Activated CD4-positive, alpha-beta T cell treated with anti-CD3 and anti-CD28 coated beads, Interleukin-2, amount 50 U/mL, for 16 hours (primary cell): ENCODE data around the gene NOPCHAP1.
"Not testable (repeated sequence)": the region's sequence is repeated elsewhere in the genome, so short reads cannot be mapped to it uniquely, and the experiment has no call there.

Experiments used
- DNase-seq: peaks from one replicate; pipeline ENCODE4 v3.0.0-alpha.2; 2020

Gene NOPCHAP1, protein sequence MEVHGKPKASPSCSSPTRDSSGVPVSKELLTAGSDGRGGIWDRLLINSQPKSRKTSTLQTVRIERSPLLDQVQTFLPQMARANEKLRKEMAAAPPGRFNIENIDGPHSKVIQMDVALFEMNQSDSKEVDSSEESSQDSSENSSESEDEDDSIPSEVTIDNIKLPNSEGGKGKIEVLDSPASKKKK

DNA sequence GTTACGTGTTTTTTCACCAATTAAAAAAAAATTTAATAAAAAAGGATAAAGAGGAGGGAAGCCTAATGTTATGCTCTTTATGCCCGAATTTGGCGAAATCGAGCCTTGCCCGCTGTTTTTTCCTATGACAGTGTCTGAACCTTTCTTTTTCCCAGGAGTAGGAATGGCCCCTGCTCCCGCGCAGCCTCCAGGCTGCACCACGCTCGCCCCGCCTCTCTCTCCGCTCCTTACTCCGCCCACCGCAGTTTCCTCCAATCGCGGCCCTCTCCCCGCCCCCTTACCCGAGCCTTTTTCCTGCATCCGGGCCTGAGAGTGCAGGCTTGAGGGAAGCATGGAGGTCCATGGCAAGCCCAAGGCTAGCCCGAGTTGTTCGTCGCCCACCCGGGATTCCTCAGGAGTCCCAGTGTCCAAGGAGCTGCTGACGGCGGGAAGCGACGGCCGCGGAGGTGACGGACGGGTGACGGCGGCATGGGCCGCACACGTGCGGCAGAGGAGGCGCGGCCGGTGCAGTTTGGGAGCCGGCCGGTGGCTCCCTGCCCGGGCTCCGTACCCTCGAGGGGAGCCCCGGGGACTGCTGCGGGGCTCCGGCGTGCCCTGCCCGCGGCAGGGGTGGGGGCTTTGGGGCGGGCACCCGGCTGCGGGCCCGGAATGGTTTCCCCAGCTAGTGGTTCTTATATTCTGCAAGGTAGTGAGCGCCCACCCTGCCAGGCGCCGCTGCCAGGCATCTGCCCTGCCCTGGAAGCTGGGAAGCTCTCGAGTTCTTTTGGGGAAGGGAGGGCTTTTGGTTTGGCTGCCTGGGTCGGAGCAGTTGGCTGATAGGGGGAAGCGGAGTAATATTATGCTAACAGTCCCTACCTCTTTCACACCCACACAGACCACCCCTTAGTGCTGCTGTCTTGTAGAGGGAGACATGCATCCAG lies at the start of gene NOPCHAP1:
TSS of gene NOPCHAP1 (plus strand) at position 295 of the 920 bp plus-strand sequence. CDS start at position 332, 37 bp downstream.
- peak; percentile 87 for DNase-seq

DNA sequence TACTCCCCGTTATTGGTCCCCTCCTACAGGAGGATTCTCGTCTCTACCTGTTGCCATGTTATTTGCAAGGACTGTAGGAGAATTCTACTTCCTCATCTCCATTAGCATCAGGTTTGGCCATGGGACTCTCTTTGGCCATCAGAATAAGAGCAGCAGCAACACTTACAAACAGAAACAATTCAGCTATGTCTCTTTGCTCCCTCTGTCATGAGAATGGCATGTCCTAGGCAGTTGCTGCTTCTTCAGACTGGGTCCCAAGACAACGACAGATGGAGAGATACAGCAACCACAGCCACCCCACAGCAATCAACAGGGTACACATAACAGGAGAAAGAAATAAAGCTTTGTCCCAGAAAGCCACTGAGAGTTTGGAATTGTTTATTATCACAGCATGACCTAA lies 47.7 kb upstream of the NOPCHAP1 start:
- no peak for DNase-seq

DNA sequence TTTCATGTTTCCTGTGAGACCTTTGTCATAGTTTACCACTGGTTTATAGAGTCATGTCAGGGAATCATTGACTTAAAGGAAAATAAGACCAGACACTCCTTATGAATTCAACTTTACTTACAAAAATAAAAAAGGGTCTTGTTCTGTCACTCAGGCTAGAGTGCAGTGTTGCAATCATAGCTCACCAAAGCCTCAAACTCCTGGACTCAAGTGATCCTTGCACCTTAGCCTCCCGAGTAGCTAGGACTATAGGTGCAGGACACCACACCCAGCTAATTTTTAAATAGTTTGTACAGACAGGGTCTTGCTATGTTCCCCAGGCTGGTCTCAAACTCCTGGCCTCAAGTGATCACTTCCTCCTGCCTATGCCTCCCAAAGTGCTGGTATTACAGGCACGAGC lies 47.0 kb upstream of the NOPCHAP1 start:
- no peak for DNase-seq

DNA sequence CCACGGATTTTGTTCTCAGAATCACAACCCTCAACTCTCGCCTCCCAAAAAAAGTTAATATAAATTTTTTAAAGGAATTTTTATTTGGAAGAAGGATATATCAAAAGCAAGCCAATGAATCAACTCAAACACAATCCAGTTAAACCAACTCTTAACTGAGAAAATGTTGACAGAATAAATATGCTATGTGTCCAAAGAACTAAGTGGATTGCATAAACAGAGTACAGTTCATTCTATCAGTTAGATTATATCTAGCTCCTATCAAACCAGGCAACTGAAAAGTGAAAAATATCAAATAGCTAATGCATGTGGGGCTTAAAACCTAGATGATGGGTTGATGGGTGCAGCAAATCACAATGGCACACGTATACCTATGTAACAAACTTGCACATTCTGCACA lies 44.7 kb upstream of the NOPCHAP1 start:
- no peak for DNase-seq

DNA sequence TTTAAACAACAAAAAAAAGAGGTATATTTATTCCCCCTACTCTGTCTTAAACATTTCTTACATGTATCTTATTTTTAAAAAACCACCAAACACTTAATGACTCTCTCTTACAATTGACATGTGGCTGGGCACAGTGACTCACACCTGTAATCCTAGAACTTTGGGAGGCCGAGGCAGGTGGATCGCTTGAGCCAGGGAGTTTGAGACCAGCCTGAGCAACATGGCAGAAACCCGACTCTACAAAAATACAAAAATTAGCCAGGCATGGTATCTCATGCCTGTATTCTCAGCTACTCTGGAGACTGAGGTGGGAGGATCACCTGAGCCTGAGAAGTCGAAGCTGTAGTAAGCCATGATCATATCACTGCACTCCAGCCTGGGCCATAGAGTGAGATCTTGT lies 44.0 kb upstream of the NOPCHAP1 start:
- DNase-seq: no peak

DNA sequence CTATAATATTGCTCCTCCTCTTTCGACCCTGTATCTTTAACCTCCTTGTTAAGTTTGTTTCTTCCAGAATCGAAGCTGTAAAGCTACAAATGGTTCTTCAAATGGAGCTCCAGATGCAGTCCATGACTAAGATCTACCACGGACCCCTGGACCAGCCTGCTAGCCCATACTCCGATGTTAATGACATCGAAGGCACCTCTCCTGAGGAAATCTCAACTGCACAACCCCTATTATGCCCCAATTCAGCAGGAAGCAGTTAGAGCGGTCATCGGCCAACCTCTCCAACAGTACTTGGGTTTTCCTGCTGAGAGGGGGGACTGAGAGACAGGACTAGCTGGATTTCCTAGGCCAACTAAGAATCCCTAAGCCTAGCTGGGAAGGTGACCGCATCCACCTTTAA lies 42.7 kb upstream of the NOPCHAP1 start:
- not testable (repeated sequence) for DNase-seq

DNA sequence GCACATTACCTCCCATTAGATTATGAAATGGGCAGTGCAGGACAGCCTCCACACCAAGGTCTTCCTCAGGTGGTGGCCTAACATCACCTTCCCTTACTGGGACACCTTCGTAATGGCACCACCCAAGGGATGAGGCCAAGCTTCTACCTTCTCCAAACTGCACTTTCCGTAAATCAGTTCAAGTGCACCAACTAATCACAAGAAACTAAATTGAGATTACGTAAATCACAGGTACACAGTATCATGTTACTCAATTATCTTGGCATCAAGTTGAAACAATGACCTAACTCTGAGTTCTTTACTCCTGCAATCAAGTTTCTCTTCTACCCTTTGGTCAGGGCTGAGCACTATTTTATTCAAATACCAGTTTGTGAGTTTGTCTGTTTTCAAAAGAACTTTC lies 41.9 kb upstream of the NOPCHAP1 start:
- DNase-seq: no peak

DNA sequence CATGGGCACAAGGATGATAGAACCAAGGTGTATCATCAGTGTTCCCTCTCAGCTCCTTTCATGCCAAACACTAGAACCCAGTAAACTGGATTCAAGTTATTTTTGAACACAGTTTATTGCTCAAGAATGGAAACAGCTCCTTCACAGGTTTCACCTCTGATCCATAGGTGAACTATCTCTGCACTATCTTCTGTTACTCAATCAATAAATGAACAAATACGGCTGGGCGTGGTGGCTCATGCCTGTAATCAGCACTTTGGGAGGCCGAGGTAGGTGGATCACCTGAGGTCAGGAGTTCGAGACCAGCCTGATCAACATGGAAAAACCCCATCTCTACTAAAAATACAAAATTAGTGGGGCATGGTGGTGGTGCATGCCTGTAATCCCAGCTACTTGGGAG lies 37.4 kb upstream of the NOPCHAP1 start:
- not testable (repeated sequence) for DNase-seq

DNA sequence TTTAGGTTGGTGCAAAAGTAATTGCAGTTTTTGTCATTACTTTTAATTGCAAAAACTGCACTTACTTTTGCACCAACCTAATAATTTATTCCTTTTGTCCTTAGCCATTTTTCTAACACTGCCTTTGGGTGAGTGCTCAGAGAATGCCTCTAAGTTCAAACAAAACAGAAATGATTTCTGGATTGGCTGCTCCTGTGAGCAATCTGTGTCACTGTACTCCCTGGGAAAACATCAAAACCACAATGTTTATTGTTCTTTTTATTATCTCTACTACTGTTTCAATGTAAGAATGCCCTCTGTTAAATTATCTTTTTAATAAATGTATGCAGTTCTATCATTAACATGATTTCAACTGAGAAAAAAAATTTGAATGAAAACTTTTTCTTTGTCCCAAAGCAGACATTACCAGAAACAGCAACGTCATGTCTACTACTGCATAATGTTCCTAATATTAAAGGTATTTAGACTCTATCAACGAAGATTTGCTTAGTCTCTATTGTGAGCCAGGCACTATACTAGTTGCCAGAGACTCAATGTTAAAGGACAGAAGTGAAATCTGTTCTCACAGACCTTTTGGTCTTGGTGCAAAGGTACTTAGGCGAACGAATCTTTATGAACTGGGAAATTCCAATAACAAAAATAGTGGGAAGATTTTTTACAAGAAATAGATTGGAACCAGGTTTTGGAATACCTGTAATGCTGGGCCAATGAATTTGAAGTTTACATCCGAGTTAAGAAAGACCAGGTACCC lies 34.2 kb upstream of the NOPCHAP1 start:
- no peak for DNase-seq

DNA sequence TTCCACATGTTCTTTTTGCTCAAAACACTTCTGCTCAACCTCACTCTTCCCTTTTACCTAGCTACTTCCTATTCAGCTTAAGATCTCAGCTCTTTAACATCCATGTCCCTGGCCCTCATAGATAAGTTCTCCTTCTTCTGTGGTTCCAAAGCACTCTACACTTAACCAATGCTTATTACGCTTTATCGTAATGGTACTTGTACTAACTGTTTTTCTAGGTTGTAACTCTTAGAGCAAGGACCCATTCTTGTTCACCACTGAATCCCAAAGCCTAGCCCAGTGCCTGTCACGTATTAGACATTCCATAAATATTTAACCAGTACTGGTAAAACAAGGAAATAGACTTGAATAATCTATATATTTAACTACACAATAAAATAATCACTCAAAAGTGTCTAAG lies 33.3 kb upstream of the NOPCHAP1 start:
- no peak for DNase-seq

DNA sequence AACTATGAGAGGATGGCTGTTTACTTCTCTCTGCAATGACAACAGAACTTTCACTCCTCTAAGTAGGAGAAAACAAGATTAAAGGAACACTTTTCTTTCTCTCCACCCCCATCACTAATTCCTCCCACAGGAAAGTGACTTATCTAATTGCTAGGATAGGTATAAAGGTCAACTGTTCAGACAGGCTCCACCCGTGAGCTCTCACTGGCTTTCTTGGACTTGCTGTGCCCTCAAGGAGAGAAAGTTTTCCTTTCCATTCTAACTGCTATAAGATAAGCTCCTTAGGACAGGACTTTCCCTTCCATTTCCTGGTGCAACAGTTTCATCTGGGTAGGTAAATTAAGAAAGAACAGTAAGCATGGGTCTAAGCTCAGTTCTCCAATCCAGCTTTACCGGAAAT lies 32.8 kb upstream of the NOPCHAP1 start:
- no peak for DNase-seq

DNA sequence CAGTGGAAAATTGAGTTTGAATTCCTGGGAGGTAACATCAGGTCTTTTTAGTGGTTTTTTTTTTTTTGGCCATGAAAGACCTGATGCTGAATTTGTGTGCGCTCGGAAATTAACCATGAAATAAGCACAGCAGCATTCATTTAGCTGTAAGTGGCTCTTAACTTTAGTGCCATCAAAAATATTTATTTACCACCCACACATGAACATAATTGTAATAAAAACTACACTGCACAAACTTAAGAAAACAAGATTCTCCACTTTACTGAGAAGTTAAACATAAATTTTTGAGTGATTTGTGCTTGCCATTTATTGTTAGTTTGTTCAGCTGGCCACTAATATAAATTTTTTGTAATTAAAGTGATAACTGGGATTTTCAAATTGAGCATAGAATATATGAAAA lies 30.4 kb upstream of the NOPCHAP1 start:
- DNase-seq: no peak

DNA sequence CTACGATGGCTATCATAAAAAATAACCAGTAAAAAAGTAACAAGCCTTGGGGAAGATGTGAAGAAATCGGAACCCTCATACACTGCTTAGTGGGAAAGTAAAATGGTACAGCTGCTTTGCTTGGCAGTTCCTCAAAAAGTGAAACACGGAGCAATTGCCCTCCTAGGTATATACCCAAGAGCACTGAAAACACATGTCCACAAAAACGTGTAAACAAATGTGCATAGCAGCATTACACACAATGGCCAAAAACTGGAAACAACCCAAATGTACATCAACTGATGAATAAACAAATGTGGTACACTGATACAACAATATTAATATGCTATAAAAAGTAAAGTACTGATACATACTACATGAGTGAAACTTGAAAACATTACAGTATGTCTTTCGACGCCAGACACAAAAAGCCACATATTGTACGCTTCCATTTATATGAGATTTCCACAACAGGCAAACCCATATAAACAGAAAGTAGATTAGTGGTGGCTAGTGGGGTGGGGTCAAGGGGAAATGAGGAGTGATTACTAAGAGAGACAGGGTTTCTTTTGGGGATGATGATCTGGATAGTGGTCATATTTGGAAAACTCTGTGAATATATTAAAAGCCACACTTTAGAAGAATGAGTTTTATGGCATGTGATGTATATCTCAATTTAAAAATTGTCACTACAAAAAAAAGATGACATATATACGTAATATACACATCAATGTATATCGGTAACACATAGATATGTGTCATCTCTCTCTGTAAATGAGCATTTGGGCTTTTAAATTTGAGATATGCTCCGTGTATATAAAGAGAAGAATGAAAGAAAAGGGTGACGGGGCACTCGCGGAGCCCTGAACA lies 29.0 kb upstream of the NOPCHAP1 start:
- peak; percentile 12 for DNase-seq

DNA sequence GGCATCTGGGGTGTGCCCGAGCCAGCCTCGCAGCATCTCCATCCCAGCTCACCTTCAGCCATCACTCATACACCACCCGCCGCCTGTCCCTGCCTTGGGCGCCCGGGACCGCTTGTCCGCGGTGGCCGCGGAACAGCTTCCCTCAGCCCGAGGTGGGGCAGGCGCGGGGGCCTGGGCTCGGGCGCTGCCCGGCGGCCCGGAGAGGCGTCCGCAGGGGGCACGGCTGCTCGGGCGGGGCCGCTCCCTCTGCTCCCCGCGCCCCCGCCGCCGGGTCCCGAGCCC lies 28.5 kb upstream of the NOPCHAP1 start:
- DNase-seq: peak; percentile 27

DNA sequence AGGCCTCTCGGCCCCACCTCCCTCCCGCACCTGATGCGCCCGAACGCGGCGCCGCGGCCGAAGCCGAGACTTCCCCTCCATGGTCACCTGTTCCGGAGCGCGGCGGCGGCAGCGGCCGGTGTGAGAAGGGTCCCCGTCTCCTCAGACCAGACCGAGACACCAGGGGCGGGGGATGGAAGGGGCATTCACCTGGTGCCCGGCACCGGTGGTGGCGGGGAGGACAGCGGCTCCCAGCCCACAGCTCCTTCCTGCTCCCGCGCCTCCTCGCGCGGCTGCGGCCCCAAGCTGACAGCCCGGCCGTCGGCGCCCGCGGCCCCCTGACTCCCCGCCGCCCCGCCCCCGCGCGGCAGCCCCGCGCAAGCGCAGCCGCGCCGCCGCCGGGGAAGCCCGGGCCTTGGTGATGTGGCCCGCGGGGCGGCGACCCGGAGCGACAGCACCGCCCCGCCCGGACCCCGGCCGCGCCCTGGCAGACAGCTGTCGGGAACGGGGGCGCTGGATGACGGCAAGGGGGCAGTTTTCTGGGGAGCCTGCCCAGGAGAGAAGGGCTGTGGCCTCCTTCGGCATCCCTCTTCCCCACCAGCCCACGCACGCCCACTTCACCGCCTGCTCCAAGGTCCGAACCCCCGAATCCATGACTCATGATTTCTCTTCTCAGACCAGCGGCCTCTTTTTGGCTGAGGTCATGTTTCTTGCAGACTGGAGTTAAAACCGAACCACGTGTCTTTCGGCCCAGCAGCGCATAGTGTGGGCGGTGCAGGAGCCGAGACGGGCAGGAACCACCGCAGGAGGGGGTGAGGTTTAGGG lies 27.9 kb upstream of the NOPCHAP1 start, which contains the start of gene SLC41A2:
TSS of gene SLC41A2 (minus strand) at position 290 of the 804 bp plus-strand sequence. CDS start 29,763 bp downstream, outside the sequence.
- peak; percentile 90 for DNase-seq

DNA sequence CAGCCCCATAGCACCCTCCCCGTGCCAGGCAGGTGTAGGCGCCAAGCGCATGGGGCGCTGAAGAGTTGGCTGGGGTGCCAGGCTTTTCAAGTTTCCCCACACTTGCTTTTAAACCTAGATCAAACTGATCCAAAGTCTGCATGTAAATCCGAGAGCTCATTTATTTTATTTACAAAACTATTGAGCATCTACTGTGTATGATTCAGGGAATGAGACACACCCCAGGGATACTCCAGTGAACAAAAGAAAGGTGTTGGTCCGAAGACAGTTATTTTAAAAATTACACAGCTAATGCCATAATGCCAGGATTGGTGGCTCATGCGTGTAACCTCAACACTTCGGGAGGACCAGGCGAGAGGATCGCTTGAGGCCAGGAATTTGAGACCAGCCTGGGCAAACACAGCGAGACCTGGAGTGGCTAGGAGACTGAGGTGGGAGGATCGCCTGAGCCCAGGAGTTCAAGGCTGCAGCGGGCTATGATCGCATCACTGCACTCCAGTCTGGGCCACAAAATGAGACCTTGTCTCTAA lies 27.2 kb upstream of the NOPCHAP1 start:
- no peak for DNase-seq

DNA sequence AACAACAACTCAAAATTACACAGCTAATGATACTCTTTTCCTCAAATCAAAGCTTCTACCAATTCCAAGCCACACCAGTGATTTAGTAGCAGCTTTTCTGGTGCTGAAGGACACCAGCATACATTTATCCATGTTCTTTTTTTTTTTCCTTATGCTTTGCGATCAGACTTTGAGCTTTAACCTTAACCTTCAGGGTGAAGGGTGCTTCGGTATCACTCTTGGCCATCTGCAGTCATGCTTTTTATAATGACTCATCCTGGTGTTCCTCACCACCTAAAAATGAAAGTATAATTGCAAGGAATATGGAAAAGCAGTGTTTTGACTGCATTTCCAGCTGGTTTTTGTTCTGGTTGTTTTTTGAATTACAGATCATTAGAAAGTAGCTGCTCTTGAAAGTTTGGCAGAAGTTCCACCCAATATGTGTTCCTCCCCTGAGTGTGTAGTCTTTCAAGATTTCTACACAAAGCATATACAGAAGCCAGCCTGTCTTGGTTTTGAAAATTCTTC lies 26.7 kb upstream of the NOPCHAP1 start:
- peak; percentile 52 for DNase-seq

DNA sequence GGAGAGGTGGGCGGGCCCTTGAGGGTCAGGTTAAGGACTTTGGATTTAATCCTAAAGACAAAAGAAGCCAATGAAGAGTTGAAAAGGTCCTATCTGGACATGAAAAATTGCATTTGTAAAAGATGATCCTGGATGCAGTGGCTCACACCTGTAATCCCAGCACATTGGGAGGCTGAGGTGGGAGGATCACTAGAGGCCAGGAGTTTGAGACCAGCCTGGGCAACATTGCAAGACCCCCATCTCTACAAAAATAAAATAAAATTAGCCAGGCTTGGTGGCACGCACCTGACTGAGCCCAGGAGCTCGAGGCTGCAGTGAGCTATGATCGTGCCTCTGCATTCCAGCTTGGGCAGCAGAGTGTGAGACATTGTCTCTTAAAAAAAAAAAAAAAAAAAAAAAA lies 25.7 kb upstream of the NOPCHAP1 start:
- DNase-seq: no peak

DNA sequence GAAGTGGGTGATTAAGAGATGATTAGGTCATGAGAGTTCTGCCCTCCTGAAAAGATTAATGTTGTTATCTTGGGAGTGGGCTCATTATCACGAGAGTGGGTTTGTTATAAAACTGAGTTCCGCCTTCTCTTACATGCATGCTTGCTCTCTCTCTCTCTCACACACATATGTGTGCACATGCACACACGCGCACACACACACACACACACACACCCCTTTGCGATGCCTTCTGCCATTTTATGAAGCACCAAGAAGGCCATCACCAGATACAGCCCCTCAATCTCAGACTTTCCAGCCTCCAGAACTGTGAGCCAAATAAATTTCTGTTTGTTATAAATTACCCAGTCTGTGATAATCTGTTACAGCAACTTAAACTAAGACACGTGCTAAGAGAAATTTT lies 22.4 kb upstream of the NOPCHAP1 start:
- DNase-seq: no peak

DNA sequence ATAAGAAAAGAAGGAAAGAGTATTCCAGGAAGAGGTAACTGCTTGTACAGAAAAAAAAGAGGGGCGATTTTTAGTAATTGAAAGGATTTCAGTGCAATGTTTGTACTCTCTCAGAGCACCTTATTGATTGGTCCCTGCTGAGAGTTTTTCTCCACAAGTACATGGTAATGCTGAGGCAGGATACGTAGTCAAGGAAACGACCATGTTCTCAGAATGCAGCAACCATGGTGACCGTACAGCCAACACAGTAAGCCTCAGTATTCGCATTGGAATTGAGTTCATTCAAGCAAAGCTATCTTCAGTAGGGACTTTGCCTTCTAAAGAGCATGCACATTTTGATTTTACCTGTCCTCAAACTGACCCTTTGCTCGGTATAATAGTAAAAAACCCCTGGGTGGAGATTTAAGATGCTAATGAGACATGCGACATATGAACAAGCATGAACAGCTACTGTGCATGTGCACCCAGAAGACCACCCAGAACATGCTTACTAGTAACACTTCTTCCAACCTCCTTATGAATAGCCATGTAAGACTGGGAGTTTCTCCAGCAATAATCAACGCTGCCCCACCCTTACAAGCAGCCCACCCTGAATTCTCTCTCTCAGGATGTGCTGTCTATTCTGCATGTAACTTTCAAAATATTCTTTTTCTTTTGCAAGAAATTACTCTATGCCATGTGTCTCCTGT lies 21.8 kb upstream of the NOPCHAP1 start:
- no peak for DNase-seq

DNA sequence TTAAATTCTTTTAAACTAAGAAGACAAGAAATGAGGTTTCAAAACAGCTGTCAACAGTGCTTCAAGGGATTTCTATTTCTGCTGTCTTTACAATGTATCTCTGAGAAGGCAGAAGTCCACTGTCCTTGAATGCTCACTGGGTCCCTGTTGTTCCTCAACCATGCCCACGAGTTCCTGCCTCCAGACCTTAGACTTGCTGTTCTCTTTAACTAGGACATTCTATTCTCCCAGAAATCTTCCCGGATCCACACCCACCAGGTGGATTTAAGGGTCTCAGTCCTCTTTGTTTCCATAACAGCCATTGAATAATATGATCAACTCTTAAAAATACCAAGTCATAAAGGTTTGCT lies 21.3 kb upstream of the NOPCHAP1 start:
- DNase-seq: no peak
